ENCODE data around the gene GUCD1. TPM values are rescaled to one million over a fixed set of nuclear protein-coding genes. Genes with fewer than 3 reads are reported as not detected.

The GUCD1 gene
- total and polyA plus RNA-seq, 2 of the 13 experiments (the other 11 are each of a cell fraction or from before 2014, with no cell fraction given) = 128 to 245 TPM

DNA sequence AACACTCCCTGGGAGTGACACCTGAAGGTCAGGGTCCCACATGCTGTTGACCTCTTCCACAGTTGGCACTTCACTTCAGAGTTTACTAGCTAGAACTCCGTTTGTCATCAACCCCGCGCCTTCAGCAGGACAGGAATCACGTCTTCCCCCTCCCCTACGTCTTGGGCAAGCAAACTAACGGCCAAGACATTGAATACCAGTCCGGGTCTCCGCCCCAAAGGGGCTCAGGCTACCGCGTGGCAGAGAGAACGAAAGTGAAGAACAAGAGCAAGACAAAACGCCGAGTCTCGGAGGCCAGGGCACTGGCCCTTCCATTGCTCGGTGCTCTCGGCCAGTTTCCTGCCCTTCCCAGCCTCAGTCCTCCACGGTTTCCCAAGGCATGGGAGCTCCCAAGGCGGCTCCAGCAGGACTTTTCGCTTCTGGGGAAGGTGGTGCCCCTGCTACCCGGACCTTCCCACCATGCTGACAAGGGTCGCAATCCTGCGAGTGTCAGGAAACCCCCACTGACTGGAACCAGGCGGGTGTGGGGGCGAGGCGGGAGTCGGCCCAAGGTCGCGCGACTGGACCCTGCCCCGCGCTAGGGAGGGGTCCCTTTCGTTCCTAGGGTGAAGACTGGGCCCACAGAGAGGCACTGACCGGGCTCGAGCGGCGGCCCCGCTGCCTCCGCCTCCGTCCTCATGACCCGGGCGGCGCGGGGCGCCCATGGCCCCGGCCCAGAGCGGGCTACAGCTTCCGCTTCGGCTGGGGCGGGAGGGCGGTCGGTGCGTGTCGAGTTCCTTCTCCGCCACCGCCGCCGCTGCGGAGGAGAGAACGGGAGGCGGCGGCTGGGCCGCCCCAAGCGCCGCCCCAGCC, at the start of gene GUCD1 (continued):
- TF ChIP-seq SRSF1 (optimal IDR thresholded peaks at IDR 0.05; ENCODE audit: low read depth, low read length) (no peak), ZNF878 (CRISPR knock-in tag; IDR thresholded peaks at IDR 0.05) (no peak; the same call in 1 of the 2 replicates), ZNF792 (CRISPR knock-in tag; IDR thresholded peaks at IDR 0.05) (0 out of 2 replicates have a peak, but pooled peaks have one; percentile 20), FOXA3 (CRISPR knock-in tag; IDR thresholded peaks at IDR 0.05) (peak; percentile 35), PHF20 (CRISPR knock-in tag; IDR thresholded peaks at IDR 0.05) (no peak), NBN (conservative IDR thresholded peaks at IDR 0.05) (no peak), FOXO1 (CRISPR knock-in tag; IDR thresholded peaks at IDR 0.05) (0 out of 2 replicates have a peak, but pooled peaks have one; percentile 16), ZFX (CRISPR knock-in tag; IDR thresholded peaks at IDR 0.05; ENCODE audit: low read depth) (0 out of 2 replicates have a peak, but pooled peaks have one; percentile 9), PAX8 (CRISPR knock-in tag; IDR thresholded peaks at IDR 0.05; ENCODE audit: borderline replicate concordance) (no peak), KDM4B (CRISPR knock-in tag; IDR thresholded peaks at IDR 0.05) (no peak), ARHGAP35 (CRISPR knock-in tag; IDR thresholded peaks at IDR 0.05; ENCODE audit: borderline replicate concordance) (no peak), ZNF563 (CRISPR knock-in tag; IDR thresholded peaks at IDR 0.05) (0 out of 2 replicates have a peak, but pooled peaks have one; percentile 10), ZSCAN31 (CRISPR knock-in tag; IDR thresholded peaks at IDR 0.05; ENCODE audit: low read depth) (peak; percentile 30; the same call in 1 of the 2 replicates), ISL2 (CRISPR knock-in tag; IDR thresholded peaks at IDR 0.05) (no peak; the same call in 1 of the 2 replicates), ZNF709 (CRISPR knock-in tag; IDR thresholded peaks at IDR 0.05) (0 out of 2 replicates have a peak, but pooled peaks have one; percentile 42), ZNF558 (CRISPR knock-in tag; IDR thresholded peaks at IDR 0.05; ENCODE audit: borderline replicate concordance) (no peak), NAIF1 (CRISPR knock-in tag; IDR thresholded peaks at IDR 0.05; ENCODE audit: borderline replicate concordance) (no peak)
- TF ChIP-seq, protein P1, sequence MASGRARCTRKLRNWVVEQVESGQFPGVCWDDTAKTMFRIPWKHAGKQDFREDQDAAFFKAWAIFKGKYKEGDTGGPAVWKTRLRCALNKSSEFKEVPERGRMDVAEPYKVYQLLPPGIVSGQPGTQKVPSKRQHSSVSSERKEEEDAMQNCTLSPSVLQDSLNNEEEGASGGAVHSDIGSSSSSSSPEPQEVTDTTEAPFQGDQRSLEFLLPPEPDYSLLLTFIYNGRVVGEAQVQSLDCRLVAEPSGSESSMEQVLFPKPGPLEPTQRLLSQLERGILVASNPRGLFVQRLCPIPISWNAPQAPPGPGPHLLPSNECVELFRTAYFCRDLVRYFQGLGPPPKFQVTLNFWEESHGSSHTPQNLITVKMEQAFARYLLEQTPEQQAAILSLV (CRISPR knock-in tag; IDR thresholded peaks at IDR 0.05; ENCODE audit: borderline replicate concordance) = peak; percentile 66; the same call in 1 of the 2 replicates
- TF ChIP-seq, protein P2, sequence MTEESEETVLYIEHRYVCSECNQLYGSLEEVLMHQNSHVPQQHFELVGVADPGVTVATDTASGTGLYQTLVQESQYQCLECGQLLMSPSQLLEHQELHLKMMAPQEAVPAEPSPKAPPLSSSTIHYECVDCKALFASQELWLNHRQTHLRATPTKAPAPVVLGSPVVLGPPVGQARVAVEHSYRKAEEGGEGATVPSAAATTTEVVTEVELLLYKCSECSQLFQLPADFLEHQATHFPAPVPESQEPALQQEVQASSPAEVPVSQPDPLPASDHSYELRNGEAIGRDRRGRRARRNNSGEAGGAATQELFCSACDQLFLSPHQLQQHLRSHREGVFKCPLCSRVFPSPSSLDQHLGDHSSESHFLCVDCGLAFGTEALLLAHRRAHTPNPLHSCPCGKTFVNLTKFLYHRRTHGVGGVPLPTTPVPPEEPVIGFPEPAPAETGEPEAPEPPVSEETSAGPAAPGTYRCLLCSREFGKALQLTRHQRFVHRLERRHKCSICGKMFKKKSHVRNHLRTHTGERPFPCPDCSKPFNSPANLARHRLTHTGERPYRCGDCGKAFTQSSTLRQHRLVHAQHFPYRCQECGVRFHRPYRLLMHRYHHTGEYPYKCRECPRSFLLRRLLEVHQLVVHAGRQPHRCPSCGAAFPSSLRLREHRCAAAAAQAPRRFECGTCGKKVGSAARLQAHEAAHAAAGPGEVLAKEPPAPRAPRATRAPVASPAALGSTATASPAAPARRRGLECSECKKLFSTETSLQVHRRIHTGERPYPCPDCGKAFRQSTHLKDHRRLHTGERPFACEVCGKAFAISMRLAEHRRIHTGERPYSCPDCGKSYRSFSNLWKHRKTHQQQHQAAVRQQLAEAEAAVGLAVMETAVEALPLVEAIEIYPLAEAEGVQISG (CRISPR knock-in tag; IDR thresholded peaks at IDR 0.05) = 0 out of 2 replicates have a peak, but pooled peaks have one; percentile 6
- TF ChIP-seq, protein P3, sequence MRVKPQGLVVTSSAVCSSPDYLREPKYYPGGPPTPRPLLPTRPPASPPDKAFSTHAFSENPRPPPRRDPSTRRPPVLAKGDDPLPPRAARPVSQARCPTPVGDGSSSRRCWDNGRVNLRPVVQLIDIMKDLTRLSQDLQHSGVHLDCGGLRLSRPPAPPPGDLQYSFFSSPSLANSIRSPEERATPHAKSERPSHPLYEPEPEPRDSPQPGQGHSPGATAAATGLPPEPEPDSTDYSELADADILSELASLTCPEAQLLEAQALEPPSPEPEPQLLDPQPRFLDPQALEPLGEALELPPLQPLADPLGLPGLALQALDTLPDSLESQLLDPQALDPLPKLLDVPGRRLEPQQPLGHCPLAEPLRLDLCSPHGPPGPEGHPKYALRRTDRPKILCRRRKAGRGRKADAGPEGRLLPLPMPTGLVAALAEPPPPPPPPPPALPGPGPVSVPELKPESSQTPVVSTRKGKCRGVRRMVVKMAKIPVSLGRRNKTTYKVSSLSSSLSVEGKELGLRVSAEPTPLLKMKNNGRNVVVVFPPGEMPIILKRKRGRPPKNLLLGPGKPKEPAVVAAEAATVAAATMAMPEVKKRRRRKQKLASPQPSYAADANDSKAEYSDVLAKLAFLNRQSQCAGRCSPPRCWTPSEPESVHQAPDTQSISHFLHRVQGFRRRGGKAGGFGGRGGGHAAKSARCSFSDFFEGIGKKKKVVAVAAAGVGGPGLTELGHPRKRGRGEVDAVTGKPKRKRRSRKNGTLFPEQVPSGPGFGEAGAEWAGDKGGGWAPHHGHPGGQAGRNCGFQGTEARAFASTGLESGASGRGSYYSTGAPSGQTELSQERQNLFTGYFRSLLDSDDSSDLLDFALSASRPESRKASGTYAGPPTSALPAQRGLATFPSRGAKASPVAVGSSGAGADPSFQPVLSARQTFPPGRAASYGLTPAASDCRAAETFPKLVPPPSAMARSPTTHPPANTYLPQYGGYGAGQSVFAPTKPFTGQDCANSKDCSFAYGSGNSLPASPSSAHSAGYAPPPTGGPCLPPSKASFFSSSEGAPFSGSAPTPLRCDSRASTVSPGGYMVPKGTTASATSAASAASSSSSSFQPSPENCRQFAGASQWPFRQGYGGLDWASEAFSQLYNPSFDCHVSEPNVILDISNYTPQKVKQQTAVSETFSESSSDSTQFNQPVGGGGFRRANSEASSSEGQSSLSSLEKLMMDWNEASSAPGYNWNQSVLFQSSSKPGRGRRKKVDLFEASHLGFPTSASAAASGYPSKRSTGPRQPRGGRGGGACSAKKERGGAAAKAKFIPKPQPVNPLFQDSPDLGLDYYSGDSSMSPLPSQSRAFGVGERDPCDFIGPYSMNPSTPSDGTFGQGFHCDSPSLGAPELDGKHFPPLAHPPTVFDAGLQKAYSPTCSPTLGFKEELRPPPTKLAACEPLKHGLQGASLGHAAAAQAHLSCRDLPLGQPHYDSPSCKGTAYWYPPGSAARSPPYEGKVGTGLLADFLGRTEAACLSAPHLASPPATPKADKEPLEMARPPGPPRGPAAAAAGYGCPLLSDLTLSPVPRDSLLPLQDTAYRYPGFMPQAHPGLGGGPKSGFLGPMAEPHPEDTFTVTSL (CRISPR knock-in tag; IDR thresholded peaks at IDR 0.05; ENCODE audit: borderline replicate concordance) = 0 out of 2 replicates have a peak, but pooled peaks have one; percentile 54
